Measurements from ENCODE around the gene MUS81. TPM values are rescaled to one million over a fixed set of nuclear protein-coding genes. Genes with fewer than 3 reads are reported as not detected.
"Not testable (repeated sequence)": the region's sequence is repeated elsewhere in the genome, so short reads cannot be mapped to it uniquely, and the experiment has no call there.

The MUS81 gene
- polyA plus RNA-seq, 2 of the 4 experiments (the other 2 are of a cell fraction): 27.8 to 33.4 TPM

DNA sequence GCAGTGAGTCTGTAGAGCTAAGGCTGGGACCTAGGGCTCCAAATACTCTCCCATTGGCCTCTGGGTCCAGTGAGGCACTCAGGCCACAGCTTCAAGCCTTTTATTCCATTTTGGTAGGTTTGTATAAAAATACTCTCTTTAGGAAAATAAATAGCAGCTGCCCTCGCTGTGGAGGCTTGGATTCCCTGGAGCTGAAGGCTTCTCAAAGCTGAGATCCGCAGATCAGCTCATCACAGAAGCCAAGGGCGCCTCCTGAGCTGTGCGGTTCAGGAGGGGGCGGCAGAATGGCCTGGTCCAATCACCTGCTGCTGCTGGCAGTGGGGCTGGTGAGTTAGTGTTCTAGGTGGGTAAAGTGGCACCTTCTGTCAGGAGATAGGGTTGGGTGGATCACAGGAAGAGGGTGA is 31.9 kb downstream of the MUS81 start:
- H3K27ac ChIP-seq: peak overlapping the region in 1 of 2 experiments; percentile 96; a peak in 3 of 6 replicates
- H3K4me1 ChIP-seq: peaks cover 58% of the 10 kb centered on the region
- FAIRE-seq; H3K4me3 ChIP-seq; H3K9me3 ChIP-seq; ATAC-seq; DNase-seq (ENCODE audit: low read depth in 1 of 2, low spot score in 1 of 2): not testable (repeated sequence)
- TF ChIP-seq, protein P1, sequence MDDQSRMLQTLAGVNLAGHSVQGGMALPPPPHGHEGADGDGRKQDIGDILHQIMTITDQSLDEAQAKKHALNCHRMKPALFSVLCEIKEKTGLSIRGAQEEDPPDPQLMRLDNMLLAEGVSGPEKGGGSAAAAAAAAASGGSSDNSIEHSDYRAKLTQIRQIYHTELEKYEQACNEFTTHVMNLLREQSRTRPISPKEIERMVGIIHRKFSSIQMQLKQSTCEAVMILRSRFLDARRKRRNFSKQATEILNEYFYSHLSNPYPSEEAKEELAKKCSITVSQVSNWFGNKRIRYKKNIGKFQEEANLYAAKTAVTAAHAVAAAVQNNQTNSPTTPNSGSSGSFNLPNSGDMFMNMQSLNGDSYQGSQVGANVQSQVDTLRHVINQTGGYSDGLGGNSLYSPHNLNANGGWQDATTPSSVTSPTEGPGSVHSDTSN (IDR thresholded peaks at IDR 0.05): 0 out of 2 replicates have a peak, but pooled peaks have one; percentile 44
- TF ChIP-seq POLR2AphosphoS2 (conservative IDR thresholded peaks at IDR 0.05; ENCODE audit: low read length): peak; percentile 72
- ChIA-PET POLR2A (interaction anchor here (0.9 to 4.3 kb wide), 4 partner anchors 9 to 26 kb away, joined by 3 to 38 read pairs (median 14); partner anchors contain the start of gene FOSL1), CTCF (interaction anchor here (0.7 to 20.5 kb wide), 10 partner anchors 8 to 180 kb away, joined by 3 to 618 read pairs (median 9); partner anchors contain the start of genes C11orf68, DRAP1, FOSL1 and KAT5)
- H3K4me2 ChIP-seq: peak overlapping the region; percentile 97
- 72% methylated on average over 5 of the region's 5 CpGs for WGBS (ENCODE audit: missing lambda C conversion rate)

DNA sequence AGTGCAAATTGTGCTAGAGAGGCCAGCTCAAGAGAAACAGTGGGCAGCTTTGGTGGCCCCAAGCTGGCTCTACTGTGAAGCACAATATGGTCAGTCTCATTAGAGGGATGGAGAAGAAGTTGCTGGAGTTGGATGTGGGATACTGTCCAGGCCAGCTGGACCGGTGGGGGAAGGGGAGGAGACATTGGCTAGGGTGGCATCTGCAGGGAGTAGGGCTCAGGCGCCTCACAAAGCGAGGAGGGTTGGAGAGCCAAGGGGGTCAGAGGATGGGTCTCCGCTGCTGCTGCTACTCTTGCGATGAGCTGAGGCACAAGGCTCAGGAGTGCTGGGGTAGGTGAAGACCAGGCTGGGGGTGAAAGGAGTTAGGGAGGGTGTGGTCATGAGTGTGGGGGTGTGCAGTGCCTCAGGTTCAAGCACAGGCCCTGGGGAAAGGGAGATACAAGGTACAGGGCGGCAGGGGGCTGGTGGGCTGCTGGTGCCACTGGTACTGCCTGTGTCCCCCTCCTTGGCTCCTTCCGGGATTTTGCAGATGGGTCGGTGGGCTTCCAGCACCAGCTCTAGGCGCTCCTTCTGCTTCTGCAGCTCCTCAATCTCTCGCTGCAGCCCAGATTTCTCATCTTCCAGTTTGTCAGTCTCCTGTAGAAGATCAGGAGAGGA is 32.6 kb downstream of the MUS81 start:
- peak overlapping the region; percentile 97; the same call in 2 of the 3 replicates for H3K4me2 ChIP-seq
- CTCF ChIA-PET: interaction anchor here (0.7 to 20.5 kb wide), 8 partner anchors 8 to 176 kb away, joined by 3 to 618 read pairs (median 9); partner anchors contain the start of genes C11orf68, DRAP1 and FOSL1
- TF ChIP-seq NR3C1 (IDR thresholded peaks at IDR 0.05) (no peak), RFX5 (IDR thresholded peaks at IDR 0.05) (no peak), EHMT2 (IDR thresholded peaks at IDR 0.05; ENCODE audit: low read depth) (no peak), POLR2AphosphoS2 (conservative IDR thresholded peaks at IDR 0.05; ENCODE audit: low read length) (peak; percentile 47)
- peak overlapping the region in 1 of 2 experiments; percentile 96; a peak in 2 of 6 replicates for H3K27ac ChIP-seq
- whole genome bisulfite sequencing (ENCODE audit: missing lambda C conversion rate): 84% methylated on average over 10 of the region's 10 CpGs
- ATAC-seq (no peak), FAIRE-seq (no peak), DNase-seq (ENCODE audit: low read depth in 1 of 2, low spot score in 1 of 2) (no peak)
- no peak overlapping the region for H3K4me3 ChIP-seq
- peaks cover 60% of the 10 kb centered on the region for H3K4me1 ChIP-seq
- POLR2A ChIA-PET: interaction anchor here (3.0 to 3.2 kb wide), 2 partner anchors 9 to 23 kb away, joined by 15 to 38 read pairs; partner anchors contain the start of gene FOSL1
- H3K9me3 ChIP-seq: no peaks in the 10 kb centered on the region

DNA sequence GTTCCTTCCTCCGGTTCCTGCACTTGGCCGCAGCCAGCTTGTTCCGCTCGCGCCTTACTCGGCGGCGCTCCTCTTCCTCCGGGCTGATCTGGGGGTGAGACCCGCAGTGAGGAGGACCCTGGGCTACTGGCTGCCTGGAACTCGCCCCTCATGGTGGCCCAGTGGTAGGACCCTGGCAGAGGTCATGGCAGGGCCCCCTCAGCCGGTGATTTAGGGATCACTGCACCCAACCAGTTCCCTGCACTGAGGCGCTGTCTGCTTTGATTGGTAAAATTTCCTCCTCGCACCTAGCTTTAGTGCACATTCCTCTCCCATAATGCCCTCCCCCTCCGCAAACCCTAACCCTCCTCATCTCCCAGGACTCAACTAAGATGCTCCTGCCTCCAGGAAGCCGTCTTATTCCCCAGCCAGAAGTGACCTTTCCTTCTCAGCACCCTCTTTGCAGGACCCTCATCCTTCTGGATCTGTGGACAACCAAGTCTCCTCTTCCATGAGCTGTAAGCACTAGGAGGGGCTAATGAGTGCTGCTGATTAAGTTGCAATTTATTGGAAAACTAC is 33.9 kb downstream of the MUS81 start:
- peak overlapping the region in 1 of 2 experiments; percentile 50; a peak in 2 of 6 replicates for H3K27ac ChIP-seq
- TF ChIP-seq, protein P2, sequence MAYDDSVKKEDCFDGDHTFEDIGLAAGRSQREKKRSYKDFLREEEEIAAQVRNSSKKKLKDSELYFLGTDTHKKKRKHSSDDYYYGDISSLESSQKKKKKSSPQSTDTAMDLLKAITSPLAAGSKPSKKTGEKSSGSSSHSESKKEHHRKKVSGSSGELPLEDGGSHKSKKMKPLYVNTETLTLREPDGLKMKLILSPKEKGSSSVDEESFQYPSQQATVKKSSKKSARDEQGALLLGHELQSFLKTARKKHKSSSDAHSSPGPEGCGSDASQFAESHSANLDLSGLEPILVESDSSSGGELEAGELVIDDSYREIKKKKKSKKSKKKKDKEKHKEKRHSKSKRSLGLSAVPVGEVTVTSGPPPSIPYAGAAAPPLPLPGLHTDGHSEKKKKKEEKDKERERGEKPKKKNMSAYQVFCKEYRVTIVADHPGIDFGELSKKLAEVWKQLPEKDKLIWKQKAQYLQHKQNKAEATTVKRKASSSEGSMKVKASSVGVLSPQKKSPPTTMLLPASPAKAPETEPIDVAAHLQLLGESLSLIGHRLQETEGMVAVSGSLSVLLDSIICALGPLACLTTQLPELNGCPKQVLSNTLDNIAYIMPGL (CRISPR knock-in tag; IDR thresholded peaks at IDR 0.05; ENCODE audit: borderline replicate concordance): peak; percentile 65; the same call in 1 of the 2 replicates
- TF ChIP-seq, protein P3, sequence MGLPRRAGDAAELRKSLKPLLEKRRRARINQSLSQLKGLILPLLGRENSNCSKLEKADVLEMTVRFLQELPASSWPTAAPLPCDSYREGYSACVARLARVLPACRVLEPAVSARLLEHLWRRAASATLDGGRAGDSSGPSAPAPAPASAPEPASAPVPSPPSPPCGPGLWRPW (IDR thresholded peaks at IDR 0.05): no peak
- TF ChIP-seq POLR2AphosphoS2 (conservative IDR thresholded peaks at IDR 0.05; ENCODE audit: low read length) (peak; percentile 88), RCOR1 (IDR thresholded peaks at IDR 0.05; ENCODE audit: low read depth, low read length) (no peak), FOSB (CRISPR knock-in tag; IDR thresholded peaks at IDR 0.05) (peak; percentile 87), HOXA7 (CRISPR knock-in tag; IDR thresholded peaks at IDR 0.05) (peak; percentile 86; the same call in 1 of the 2 replicates), TP53 (CRISPR knock-in tag; IDR thresholded peaks at IDR 0.05) (peak; percentile 88), TFCP2L1 (CRISPR knock-in tag; IDR thresholded peaks at IDR 0.05) (peak; percentile 91; the same call in 1 of the 2 replicates)
- TF ChIP-seq, protein P4, sequence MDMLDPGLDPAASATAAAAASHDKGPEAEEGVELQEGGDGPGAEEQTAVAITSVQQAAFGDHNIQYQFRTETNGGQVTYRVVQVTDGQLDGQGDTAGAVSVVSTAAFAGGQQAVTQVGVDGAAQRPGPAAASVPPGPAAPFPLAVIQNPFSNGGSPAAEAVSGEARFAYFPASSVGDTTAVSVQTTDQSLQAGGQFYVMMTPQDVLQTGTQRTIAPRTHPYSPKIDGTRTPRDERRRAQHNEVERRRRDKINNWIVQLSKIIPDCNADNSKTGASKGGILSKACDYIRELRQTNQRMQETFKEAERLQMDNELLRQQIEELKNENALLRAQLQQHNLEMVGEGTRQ (IDR thresholded peaks at IDR 0.05): no peak
- TF ChIP-seq, protein P5, sequence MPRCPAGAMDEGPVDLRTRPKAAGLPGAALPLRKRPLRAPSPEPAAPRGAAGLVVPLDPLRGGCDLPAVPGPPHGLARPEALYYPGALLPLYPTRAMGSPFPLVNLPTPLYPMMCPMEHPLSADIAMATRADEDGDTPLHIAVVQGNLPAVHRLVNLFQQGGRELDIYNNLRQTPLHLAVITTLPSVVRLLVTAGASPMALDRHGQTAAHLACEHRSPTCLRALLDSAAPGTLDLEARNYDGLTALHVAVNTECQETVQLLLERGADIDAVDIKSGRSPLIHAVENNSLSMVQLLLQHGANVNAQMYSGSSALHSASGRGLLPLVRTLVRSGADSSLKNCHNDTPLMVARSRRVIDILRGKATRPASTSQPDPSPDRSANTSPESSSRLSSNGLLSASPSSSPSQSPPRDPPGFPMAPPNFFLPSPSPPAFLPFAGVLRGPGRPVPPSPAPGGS (IDR thresholded peaks at IDR 0.05): no peak
- no peak overlapping the region for H3K4me3 ChIP-seq
- POLR2A ChIA-PET: interaction anchor here (0.5 to 1.2 kb wide), 2 partner anchors 22 to 47 kb away, joined by 3 read pairs; no protein-coding TSS in a partner anchor
- H3K9me3 ChIP-seq: no peaks in the 10 kb centered on the region
- DNase-seq (ENCODE audit: low read depth in 1 of 2, low spot score in 1 of 2) (no peak), FAIRE-seq (no peak), ATAC-seq (no peak)
- WGBS (ENCODE audit: missing lambda C conversion rate): 93% methylated on average over 16 of the region's 16 CpGs
- peaks cover 65% of the 10 kb centered on the region for H3K4me1 ChIP-seq
- no peak overlapping the region for H3K4me2 ChIP-seq
- CTCF ChIA-PET: interaction anchor here (0.7 to 20.5 kb wide), 6 partner anchors 10 to 183 kb away, joined by 3 to 618 read pairs (median 6); partner anchors contain the start of genes C11orf68, DRAP1, FOSL1 and KAT5
